PC-3 (cell line): ENCODE measurements around the gene CACNA2D2.

Experiments
- EZH2 ChIP-seq: fragments of 300-600 bp; sonication (generic); IDR thresholded peaks from one replicate; pipeline ENCODE4 v1.6.1; 2017; ENCODE audit warnings: antibody characterized with exemption, mild to moderate bottlenecking, low read length; ENCODE audit not compliant: unreplicated experiment
- TF ChIP-seq, protein P1 (sequence below): fragments of 300-600 bp; sonication (generic); conservative IDR thresholded peaks from 2 replicates; pipeline ENCODE4 v1.5.1; 2017; ENCODE audit warnings: antibody characterized with exemption, low read depth, mild to moderate bottlenecking, low read length

GRCh38 chr3:50490424-50490823 is 13.0 kb downstream of the CACNA2D2 start:
- TF ChIP-seq, protein P1, sequence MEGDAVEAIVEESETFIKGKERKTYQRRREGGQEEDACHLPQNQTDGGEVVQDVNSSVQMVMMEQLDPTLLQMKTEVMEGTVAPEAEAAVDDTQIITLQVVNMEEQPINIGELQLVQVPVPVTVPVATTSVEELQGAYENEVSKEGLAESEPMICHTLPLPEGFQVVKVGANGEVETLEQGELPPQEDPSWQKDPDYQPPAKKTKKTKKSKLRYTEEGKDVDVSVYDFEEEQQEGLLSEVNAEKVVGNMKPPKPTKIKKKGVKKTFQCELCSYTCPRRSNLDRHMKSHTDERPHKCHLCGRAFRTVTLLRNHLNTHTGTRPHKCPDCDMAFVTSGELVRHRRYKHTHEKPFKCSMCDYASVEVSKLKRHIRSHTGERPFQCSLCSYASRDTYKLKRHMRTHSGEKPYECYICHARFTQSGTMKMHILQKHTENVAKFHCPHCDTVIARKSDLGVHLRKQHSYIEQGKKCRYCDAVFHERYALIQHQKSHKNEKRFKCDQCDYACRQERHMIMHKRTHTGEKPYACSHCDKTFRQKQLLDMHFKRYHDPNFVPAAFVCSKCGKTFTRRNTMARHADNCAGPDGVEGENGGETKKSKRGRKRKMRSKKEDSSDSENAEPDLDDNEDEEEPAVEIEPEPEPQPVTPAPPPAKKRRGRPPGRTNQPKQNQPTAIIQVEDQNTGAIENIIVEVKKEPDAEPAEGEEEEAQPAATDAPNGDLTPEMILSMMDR, result no peak
- no peak for TF ChIP-seq EZH2
